ENCODE data around the gene GLIPR2. TPM values are rescaled to one million over a fixed set of nuclear protein-coding genes. Genes with fewer than 3 reads are reported as not detected.
"Not testable (repeated sequence)": the region's sequence is repeated elsewhere in the genome, so short reads cannot be mapped to it uniquely, and the experiment has no call there.

Gene GLIPR2
- total RNA-seq, 4 donors from 2014 or later, result 8.6 to 31.4 (median 11.6) TPM

- TF ChIP-seq CTCF (IDR thresholded peaks at IDR 0.05), result no peak
- Histone ChIP-seq H3K9me3 (no peaks in the 10 kb centered on the region), H3K4me1 (peaks cover 0 to 18% (median 2%) of the 10 kb centered on the region in 4 donors), H3K4me3 (no peak overlapping the region), H3K27me3 (no peaks in the 10 kb centered on the region), H3K36me3 (peaks cover 0 to 14% (median 0%) of the 10 kb centered on the region in 3 donors), H3K27ac (peak overlapping the region in 3 of 4 donors; percentile 17 to 54 (median 30))
- no peak for DNase-seq
These were observed 21.6 kb downstream of the GLIPR2 start for GRCh38 chr9:36158122-36158521.

- DNase-seq, result no peak
- Histone ChIP-seq H3K9me3 (no peaks in the 10 kb centered on the region), H3K4me1 (peaks cover 0 to 21% (median 0%) of the 10 kb centered on the region in 4 donors), H3K36me3 (peaks cover 0 to 14% (median 0%) of the 10 kb centered on the region in 3 donors), H3K27ac (peak overlapping the region in 2 of 4 donors; percentile 39 to 54), H3K4me3 (no peak overlapping the region), H3K27me3 (no peaks in the 10 kb centered on the region)
- TF ChIP-seq POLR2A (IDR thresholded peaks at IDR 0.05) (no peak), CTCF (IDR thresholded peaks at IDR 0.05) (no peak)
These were observed 22.4 kb downstream of the GLIPR2 start for GRCh38 chr9:36158917-36159316.

GRCh38 chr9:36159509-36159908 lies 23.0 kb downstream of the GLIPR2 start:
- Histone ChIP-seq H3K27ac (peak overlapping the region in 3 of 4 donors; percentile 13 to 54 (median 39)), H3K4me1 (peaks cover 0 to 15% (median 0%) of the 10 kb centered on the region in 4 donors), H3K36me3 (peaks cover 0 to 14% (median 0%) of the 10 kb centered on the region in 3 donors)
- H3K4me3 ChIP-seq, DNase-seq, H3K27me3 ChIP-seq, H3K9me3 ChIP-seq: not testable (repeated sequence)

GRCh38 chr9:36160126-36160525 lies 23.6 kb downstream of the GLIPR2 start:
- not testable (repeated sequence) for H3K27me3 ChIP-seq, H3K4me3 ChIP-seq, DNase-seq, H3K4me1 ChIP-seq, H3K9me3 ChIP-seq, H3K27ac ChIP-seq
- H3K36me3 ChIP-seq, result peaks cover 0 to 14% (median 0%) of the 10 kb centered on the region in 3 donors

GRCh38 chr9:36161187-36161586 lies 24.7 kb downstream of the GLIPR2 start:
- TF ChIP-seq POLR2A (IDR thresholded peaks at IDR 0.05) (no peak), CTCF (IDR thresholded peaks at IDR 0.05) (no peak)
- H3K4me1 ChIP-seq, result peaks cover 0 to 9% (median 0%) of the 10 kb centered on the region in 4 donors
- peak overlapping the region in 1 of 4 donors; percentile 34 for H3K27ac ChIP-seq
- H3K4me3 ChIP-seq, result no peak overlapping the region
- peaks cover 0 to 10% (median 0%) of the 10 kb centered on the region in 3 donors for H3K36me3 ChIP-seq
- no peaks in the 10 kb centered on the region for H3K27me3 ChIP-seq
- H3K9me3 ChIP-seq, result no peaks in the 10 kb centered on the region
- no peak for DNase-seq

- DNase-seq, result no peak
- Histone ChIP-seq H3K4me3 (no peak overlapping the region), H3K4me1 (peaks cover 0 to 12% (median 0%) of the 10 kb centered on the region in 4 donors), H3K27ac (peak overlapping the region in 1 of 4 donors; percentile 34), H3K36me3 (no peaks in the 10 kb centered on the region), H3K27me3 (no peaks in the 10 kb centered on the region), H3K9me3 (no peaks in the 10 kb centered on the region)
- TF ChIP-seq POLR2A (IDR thresholded peaks at IDR 0.05), result no peak
- TF ChIP-seq CTCF (IDR thresholded peaks at IDR 0.05), result no peak
These were observed 25.7 kb downstream of the GLIPR2 start for GRCh38 chr9:36162211-36162738.
